Body of pancreas (tissue), 4 donors: ENCODE measurements around the gene KIF12.
A peak's percentile ranks its signal among the peaks of the same experiment; 100 is the strongest.

Source experiments
- POLR2A ChIP-seq, 3 donors: fragments of 450-650 bp; IDR thresholded peaks; one replicate each; pipeline ENCODE4 v1.6.1; 2016; ENCODE audit warnings: antibody characterized with exemption in 3 of 3, mild to moderate bottlenecking in 2 of 3
- TF ChIP-seq, protein P1 (sequence below), 7 experiments: fragments of 450-650 bp in 4 of 7; fragments of 200-600 bp in 3 of 7; sonication (generic) in 3 of 7; IDR thresholded peaks; one replicate each; pipeline ENCODE4 v1.5.1; 2016 to 2019; ENCODE audit warnings: antibody characterized with exemption in 7 of 7

GRCh38 chr9:114108016-114108833, 9.1 kb upstream of the KIF12 start:
- TF ChIP-seq POLR2A (IDR thresholded peaks at IDR 0.05) = no peak
- TF ChIP-seq, protein P1, sequence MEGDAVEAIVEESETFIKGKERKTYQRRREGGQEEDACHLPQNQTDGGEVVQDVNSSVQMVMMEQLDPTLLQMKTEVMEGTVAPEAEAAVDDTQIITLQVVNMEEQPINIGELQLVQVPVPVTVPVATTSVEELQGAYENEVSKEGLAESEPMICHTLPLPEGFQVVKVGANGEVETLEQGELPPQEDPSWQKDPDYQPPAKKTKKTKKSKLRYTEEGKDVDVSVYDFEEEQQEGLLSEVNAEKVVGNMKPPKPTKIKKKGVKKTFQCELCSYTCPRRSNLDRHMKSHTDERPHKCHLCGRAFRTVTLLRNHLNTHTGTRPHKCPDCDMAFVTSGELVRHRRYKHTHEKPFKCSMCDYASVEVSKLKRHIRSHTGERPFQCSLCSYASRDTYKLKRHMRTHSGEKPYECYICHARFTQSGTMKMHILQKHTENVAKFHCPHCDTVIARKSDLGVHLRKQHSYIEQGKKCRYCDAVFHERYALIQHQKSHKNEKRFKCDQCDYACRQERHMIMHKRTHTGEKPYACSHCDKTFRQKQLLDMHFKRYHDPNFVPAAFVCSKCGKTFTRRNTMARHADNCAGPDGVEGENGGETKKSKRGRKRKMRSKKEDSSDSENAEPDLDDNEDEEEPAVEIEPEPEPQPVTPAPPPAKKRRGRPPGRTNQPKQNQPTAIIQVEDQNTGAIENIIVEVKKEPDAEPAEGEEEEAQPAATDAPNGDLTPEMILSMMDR (IDR thresholded peaks at IDR 0.05) = peak; percentile 94 to 99 (median 99)
